NCI-H2029 (cell line): ENCODE data around the gene CDH12.
"Not testable (repeated sequence)": the region's sequence is repeated elsewhere in the genome, so short reads cannot be mapped to it uniquely, and the experiment has no call there.

Experiments used
- DNase-seq: peaks from one replicate; lab custom pipeline; 2025; lab: John Stamatoyannopoulos, UW

The CDH12 gene

GRCh38 chr5:22852807-22853660, at the start of gene CDH12:
CDH12 (minus strand) TSS chr5:22853344.
- no peak for DNase-seq

GRCh38 chr5:22901885-22902284, 48.7 kb upstream of the CDH12 start:
- DNase-seq: no peak

GRCh38 chr5:22900801-22901310, 47.7 kb upstream of the CDH12 start:
- no peak for DNase-seq

GRCh38 chr5:22899341-22899740, 46.2 kb upstream of the CDH12 start:
- no peak for DNase-seq

GRCh38 chr5:22896152-22896551, 43.0 kb upstream of the CDH12 start:
- DNase-seq: no peak

GRCh38 chr5:22892441-22892840, 39.3 kb upstream of the CDH12 start:
- DNase-seq: no peak

GRCh38 chr5:22889720-22890119, 36.6 kb upstream of the CDH12 start:
- DNase-seq: no peak

GRCh38 chr5:22887566-22887965, 34.4 kb upstream of the CDH12 start:
- no peak for DNase-seq

- not testable (repeated sequence) for DNase-seq
Observed at GRCh38 chr5:22858911-22859310, 5.8 kb upstream of the CDH12 start.

GRCh38 chr5:22855824-22856223, 2.7 kb upstream of the CDH12 start:
- no peak for DNase-seq

GRCh38 chr5:22850981-22851380, 2.2 kb downstream of the CDH12 start:
- DNase-seq: no peak

- no peak for DNase-seq
Observed at GRCh38 chr5:22846693-22847092, 6.5 kb downstream of the CDH12 start.

GRCh38 chr5:22844636-22845035, 8.5 kb downstream of the CDH12 start:
- no peak for DNase-seq

- no peak for DNase-seq
Observed at GRCh38 chr5:22844155-22844554, 9.0 kb downstream of the CDH12 start.

GRCh38 chr5:22842574-22842973, 10.6 kb downstream of the CDH12 start:
- no peak for DNase-seq

GRCh38 chr5:22837803-22838202, 15.3 kb downstream of the CDH12 start:
- no peak for DNase-seq

- no peak for DNase-seq
Observed at GRCh38 chr5:22835686-22836085, 17.5 kb downstream of the CDH12 start.

GRCh38 chr5:22793463-22793862, 59.7 kb downstream of the CDH12 start:
- no peak for DNase-seq

GRCh38 chr5:22787807-22788206, 65.3 kb downstream of the CDH12 start:
- DNase-seq: no peak

- no peak for DNase-seq
Observed at GRCh38 chr5:22787398-22787797, 65.7 kb downstream of the CDH12 start.

GRCh38 chr5:22780756-22781155, 72.4 kb downstream of the CDH12 start:
- no peak for DNase-seq

- no peak for DNase-seq
Observed at GRCh38 chr5:22779499-22779898, 73.6 kb downstream of the CDH12 start.

- DNase-seq: no peak
Observed at GRCh38 chr5:22776285-22776684, 76.9 kb downstream of the CDH12 start.

GRCh38 chr5:22774214-22774613, 78.9 kb downstream of the CDH12 start:
- DNase-seq: not testable (repeated sequence)
